ENCODE results near the gene RTTN.
A peak's percentile ranks its signal among the peaks of the same experiment; 100 is the strongest.

Gene RTTN

DNA sequence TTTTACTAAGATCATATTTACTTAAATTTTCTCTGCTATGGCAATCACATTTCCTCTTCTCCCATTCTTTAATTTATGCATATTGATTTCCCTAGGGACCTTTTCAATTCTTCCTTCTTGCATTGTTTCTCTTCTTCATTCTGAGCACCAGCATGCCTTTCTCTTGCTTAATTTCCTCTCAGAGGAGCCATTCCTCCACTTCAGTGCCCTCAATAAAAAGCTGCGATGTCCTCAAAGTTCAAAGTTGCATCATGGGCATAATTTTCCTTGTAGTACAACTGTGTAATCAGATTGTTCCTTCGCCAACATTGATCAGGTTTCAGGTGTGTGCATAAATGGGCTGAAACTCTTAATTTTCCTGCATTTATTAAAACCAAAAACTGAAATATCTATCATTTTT, 236.0 kb downstream of the RTTN start:
- DNase-seq = no peak

DNA sequence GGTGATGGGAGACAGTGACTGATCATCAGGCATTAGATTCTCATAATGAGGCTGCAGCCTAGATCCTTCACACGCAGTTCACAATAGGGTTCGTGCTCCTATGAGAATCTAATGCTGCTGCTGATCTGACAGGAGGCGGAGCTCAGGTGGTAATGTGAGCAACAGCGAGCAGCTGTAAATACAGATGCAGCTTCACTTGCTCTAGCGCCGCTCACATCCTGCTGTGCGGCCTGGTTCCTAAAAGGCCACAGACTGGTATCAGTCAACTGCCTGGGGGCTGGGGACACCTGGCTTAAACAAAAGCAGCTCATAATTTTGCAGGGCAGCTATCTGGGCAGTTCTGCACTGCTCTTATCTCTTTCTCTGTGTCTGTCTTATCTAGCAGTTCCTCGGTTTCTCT, 237.4 kb downstream of the RTTN start:
- DNase-seq = peak; percentile 54

DNA sequence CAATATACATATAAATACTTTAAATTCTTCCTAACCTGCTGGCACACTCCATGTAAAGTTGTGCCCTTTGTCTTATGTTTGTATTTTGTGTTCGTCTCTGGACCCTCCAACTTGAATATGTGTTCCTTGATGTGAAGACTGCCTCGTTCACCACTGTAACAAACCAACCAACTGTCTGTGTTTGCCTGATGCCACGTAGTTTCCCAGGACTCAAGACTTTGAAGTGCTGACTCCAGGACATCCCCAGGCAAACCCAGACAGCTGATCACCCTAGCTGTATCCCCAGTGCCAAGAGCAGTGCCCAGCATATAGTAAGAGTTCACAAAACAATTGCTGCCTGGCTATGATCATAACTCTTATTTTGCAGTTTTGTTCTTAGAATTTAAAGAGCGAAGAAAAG, 242.3 kb downstream of the RTTN start:
- no peak for DNase-seq

DNA sequence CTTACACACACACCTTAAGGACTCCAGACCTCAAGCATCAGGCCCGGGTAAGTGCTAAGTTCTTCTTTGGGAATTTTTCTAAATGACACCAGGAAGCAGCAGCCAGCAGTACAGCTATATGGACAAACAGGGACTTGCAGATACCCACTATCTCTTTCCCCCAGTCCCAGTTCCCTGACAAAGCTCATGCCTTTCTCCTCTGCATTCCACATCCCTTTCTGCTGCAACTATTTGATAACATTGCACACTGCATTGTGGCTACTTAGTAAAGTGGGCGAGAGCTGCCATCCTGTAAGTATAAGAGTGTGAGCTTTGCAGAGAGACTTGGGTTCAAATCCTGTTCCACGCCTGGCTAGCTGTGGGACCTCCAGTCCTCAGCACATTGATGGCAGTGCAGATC, 243.8 kb downstream of the RTTN start:
- DNase-seq = no peak

DNA sequence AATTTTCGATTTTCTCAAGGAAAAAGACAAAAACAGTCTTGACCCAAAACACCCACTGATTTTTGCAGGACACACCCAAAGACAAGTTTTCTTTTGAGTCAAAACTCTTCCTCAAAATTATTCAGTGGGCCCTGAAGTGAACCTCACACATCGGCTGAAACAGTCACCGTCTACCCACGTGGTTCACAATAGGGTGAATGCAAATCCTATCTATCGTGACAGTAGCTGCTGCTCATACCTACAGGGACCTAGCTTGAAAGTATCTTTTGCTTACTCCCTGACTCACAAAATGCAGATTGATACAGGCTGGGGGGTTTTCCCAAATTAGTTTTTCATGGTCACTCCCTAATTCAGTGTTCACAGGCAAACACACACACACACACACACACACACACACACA, 247.1 kb downstream of the RTTN start:
- DNase-seq = no peak

DNA sequence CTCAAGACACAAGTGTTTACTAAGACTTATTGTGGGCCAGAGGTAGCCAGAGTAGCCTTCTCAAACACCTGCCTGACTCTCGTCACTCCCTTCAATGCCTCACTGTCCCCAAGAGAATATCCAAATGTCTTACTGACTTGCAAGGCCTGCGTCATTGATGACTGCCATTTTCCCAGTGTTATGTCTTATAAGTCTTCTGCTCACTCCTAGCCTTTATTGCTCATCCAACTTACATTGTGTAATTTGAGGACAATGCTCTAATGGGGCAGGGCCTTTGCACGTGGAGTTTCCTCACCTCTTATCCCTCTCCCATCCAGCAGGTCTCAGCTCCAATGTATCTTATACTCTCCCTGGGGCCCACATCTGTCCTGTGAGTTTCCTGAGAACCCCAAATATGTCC, 247.7 kb downstream of the RTTN start:
- no peak for DNase-seq

DNA sequence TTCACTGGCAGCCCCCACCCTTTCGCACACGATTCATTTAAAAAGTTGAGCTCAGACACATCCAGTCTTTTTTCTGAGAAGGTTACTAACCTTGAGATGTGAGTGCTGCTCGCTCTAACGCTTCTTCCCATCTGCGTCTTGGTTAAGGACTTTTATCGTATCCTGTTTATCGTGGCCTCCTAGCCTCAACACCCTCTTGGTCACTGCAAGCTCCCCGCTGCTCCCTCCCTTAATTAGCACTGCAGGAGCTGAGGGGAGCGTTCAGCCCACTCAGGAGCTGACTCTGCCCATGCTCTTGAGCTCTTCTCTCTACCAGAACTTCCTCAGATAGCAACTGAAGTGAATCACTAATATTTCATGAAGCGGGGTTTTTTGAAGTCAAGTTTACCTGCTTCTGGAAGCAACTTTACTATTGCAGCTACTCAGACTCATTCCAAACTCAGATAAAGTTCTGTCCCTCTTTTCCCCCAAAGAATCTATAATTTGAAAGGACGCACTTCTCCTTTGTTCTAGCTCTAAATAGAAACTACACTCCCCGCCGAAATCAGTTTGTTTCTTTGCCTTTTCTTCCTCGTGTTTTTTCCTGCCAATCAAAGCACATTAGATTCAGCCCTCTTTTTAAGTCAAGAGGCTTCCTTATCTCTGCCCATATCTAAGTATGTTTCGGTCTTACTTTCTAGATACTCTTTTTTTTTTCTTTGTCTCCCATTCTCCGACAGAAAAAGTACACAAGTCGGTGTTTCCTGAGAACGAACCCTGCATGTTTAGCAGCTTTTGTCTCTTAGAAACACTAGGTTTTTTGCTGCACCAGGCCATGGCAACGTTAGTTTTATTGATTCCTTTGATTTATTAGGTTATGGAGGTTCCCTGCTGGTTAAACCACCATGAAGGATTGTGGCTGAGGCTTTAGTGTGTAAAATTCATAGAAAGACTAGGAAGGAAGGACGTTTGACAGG, 248.5 kb downstream of the RTTN start:
- no peak for DNase-seq

DNA sequence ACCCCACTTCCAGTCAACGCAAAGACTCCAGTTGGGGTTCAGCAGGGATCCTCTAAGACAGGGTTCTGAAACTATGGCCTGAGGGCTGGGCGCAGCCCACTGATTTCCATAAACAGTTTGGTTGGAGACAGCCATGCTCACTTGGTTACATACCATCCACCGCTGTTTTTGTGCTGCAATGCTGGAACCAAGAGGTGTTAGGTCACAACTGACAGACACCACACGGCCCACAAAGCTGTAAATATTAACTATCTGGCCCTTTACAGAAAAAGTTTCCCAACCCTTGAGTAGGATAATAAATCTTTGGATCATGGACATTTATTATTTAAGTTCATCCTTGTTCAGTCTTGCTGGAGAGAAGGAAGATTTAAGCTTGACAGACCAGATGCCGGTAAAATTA, 249.4 kb downstream of the RTTN start:
- DNase-seq = no peak

DNA sequence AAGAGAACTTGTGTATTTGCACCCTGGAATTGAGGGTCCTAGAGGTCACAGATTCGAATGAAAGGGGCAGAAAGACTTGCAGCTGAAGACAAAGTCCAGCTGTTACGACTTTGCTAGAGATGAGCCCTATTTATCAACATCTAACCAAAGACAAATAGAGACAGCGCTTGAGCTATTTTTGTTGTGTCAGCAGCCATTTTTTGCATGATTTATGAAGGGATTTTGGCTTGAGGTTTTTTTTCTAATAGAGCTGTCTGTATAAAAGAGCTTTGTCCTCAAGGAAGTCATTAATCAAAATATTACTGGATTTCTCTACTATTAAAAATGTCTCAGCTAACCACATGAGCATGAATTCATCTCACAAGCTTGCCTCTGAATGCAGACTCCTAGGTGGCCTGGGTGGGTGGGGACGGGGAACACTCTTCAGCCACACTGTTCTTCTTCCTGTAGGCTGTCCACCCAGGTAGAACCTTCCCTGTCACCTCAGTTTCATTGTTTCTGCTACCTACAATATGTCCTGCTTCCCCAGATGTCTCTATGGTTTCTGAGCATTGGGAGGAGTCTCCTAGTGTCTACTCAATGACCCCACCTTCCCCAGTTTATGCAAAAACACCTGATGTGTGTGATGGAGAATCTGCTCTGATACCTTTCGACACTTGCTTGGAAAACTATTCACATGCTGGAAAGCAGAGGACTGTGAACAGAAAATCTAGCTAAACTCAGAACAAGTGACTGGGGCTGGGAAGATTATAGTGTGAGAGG, 250.6 kb downstream of the RTTN start:
- no peak for DNase-seq

DNA sequence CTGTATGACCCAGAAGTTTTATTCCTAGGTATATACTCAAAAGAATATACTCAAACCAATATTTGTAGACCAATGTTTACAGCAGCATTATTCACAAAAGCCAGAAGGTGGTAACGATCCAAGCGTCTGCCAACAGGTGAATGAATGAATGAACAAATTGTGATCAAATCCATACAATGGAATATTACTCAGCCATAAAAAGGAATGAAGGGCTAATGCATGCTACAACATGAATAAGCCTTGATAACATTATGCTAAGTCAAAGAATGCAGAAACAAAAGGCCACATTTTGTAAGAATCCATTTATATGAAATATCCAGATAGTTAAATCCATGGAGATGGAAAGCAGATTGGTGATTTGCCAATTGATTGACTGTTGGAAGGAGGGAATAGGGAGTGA, 252.3 kb downstream of the RTTN start:
- DNase-seq = no peak
